ENCODE data around the gene BUD31. TPM values are rescaled to one million over a fixed set of nuclear protein-coding genes. Genes with fewer than 3 reads are reported as not detected.

The BUD31 gene
- total and polyA plus RNA-seq, 2 of the 13 experiments (the other 11 are each of a cell fraction or from before 2014, with no cell fraction given), result 35.1 to 79.1 TPM

GRCh38 chr7:99372275-99373090 lies 36.3 kb upstream of the BUD31 start (continued):
- TF ChIP-seq PRDM15 (CRISPR knock-in tag; IDR thresholded peaks at IDR 0.05) (peak; percentile 58; the same call in 1 of the 2 replicates), SKI (IDR thresholded peaks at IDR 0.05; ENCODE audit: partially characterized antibody) (peak; percentile 11), SCMH1 (CRISPR knock-in tag; IDR thresholded peaks at IDR 0.05; ENCODE audit: borderline replicate concordance) (no peak), ZNF549 (CRISPR knock-in tag; IDR thresholded peaks at IDR 0.05) (no peak), AHR (CRISPR knock-in tag; IDR thresholded peaks at IDR 0.05) (no peak), ZBTB20 (CRISPR knock-in tag; IDR thresholded peaks at IDR 0.05; ENCODE audit: borderline replicate concordance, low read depth) (no peak), RAD21 (CRISPR knock-in tag; IDR thresholded peaks at IDR 0.05) (no peak), ZBTB7B (CRISPR knock-in tag; IDR thresholded peaks at IDR 0.05) (peak; percentile 95), NONO (IDR thresholded peaks at IDR 0.05) (no peak), NONO (CRISPR knock-in tag; conservative IDR thresholded peaks at IDR 0.05) (peak; percentile 65; the same call in 1 of the 2 replicates), MIER2 (CRISPR knock-in tag; IDR thresholded peaks at IDR 0.05) (peak; percentile 67; the same call in 1 of the 2 replicates), NCOA2 (CRISPR knock-in tag; IDR thresholded peaks at IDR 0.05) (peak; percentile 80), TBX3 (IDR thresholded peaks at IDR 0.05; ENCODE audit: borderline replicate concordance) (no peak), JARID2 (CRISPR knock-in tag; IDR thresholded peaks at IDR 0.05; ENCODE audit: insufficient replicate concordance) (no peak)
- TF ChIP-seq, protein P1, sequence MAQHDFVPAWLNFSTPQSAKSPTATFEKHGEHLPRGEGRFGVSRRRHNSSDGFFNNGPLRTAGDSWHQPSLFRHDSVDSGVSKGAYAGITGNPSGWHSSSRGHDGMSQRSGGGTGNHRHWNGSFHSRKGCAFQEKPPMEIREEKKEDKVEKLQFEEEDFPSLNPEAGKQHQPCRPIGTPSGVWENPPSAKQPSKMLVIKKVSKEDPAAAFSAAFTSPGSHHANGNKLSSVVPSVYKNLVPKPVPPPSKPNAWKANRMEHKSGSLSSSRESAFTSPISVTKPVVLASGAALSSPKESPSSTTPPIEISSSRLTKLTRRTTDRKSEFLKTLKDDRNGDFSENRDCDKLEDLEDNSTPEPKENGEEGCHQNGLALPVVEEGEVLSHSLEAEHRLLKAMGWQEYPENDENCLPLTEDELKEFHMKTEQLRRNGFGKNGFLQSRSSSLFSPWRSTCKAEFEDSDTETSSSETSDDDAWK (CRISPR knock-in tag; IDR thresholded peaks at IDR 0.05), result no peak
- TF ChIP-seq, protein P2, sequence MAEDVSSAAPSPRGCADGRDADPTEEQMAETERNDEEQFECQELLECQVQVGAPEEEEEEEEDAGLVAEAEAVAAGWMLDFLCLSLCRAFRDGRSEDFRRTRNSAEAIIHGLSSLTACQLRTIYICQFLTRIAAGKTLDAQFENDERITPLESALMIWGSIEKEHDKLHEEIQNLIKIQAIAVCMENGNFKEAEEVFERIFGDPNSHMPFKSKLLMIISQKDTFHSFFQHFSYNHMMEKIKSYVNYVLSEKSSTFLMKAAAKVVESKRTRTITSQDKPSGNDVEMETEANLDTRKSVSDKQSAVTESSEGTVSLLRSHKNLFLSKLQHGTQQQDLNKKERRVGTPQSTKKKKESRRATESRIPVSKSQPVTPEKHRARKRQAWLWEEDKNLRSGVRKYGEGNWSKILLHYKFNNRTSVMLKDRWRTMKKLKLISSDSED (CRISPR knock-in tag; IDR thresholded peaks at IDR 0.05), result no peak
- TF ChIP-seq, protein P3, sequence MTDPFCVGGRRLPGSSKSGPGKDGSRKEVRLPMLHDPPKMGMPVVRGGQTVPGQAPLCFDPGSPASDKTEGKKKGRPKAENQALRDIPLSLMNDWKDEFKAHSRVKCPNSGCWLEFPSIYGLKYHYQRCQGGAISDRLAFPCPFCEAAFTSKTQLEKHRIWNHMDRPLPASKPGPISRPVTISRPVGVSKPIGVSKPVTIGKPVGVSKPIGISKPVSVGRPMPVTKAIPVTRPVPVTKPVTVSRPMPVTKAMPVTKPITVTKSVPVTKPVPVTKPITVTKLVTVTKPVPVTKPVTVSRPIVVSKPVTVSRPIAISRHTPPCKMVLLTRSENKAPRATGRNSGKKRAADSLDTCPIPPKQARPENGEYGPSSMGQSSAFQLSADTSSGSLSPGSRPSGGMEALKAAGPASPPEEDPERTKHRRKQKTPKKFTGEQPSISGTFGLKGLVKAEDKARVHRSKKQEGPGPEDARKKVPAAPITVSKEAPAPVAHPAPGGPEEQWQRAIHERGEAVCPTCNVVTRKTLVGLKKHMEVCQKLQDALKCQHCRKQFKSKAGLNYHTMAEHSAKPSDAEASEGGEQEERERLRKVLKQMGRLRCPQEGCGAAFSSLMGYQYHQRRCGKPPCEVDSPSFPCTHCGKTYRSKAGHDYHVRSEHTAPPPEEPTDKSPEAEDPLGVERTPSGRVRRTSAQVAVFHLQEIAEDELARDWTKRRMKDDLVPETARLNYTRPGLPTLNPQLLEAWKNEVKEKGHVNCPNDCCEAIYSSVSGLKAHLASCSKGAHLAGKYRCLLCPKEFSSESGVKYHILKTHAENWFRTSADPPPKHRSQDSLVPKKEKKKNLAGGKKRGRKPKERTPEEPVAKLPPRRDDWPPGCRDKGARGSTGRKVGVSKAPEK (CRISPR knock-in tag; IDR thresholded peaks at IDR 0.05; ENCODE audit: borderline replicate concordance), result no peak

Measured in HepG2 (cell line).